Measurements from ENCODE around the gene ZNRD2. TPM values are rescaled to one million over a fixed set of nuclear protein-coding genes. Genes with fewer than 3 reads are reported as not detected.

Gene ZNRD2
- total and polyA plus RNA-seq, 4 donors: 21.7 to 42.5 (median 33.2) TPM

- Histone ChIP-seq H3K27me3 (ENCODE audit: control insufficient read depth in 1 of 2, insufficient read depth in 2 of 2, low read length in 1 of 2) (no peaks in the 10 kb centered on the region), H3K36me3 (ENCODE audit: control insufficient read depth in 1 of 2, insufficient read depth in 2 of 2, low read length in 1 of 2) (no peaks in the 10 kb centered on the region), H3K4me3 (ENCODE audit: low read length in 2 of 2) (no peak overlapping the region), H3K27ac (ENCODE audit: low read depth in 1 of 2, low read length in 2 of 2) (peak overlapping the region in 1 of 2 donors; percentile 4), H3K4me1 (ENCODE audit: control insufficient read depth in 1 of 2, insufficient read depth in 2 of 2, low read length in 2 of 2) (peaks cover 0 to 2% of the 10 kb centered on the region in 2 donors), H3K9me3 (ENCODE audit: control insufficient read depth, low read length) (no peaks in the 10 kb centered on the region)
- 62 to 69% methylated on average over 7 of the region's 7 CpGs for WGBS, 2 donors
- intact Hi-C loops (cut with DNase I): loop anchor here in 1 of 2 donors (5.0 kb wide), 1 partner anchor 70 kb away; no protein-coding TSS in a partner anchor
- ATAC-seq (ENCODE audit: low FRiP score) (no peak), DNase-seq (no peak)
Measured at GRCh38 chr11:65612691-65613090, 42.4 kb downstream of the ZNRD2 start.

GRCh38 chr11:65613091-65613928, 43.0 kb downstream of the ZNRD2 start:
- Histone ChIP-seq H3K27ac (ENCODE audit: low read depth in 1 of 2, low read length in 2 of 2) (peak overlapping the region; percentile 59 to 78), H3K27me3 (ENCODE audit: control insufficient read depth in 1 of 2, insufficient read depth in 2 of 2, low read length in 1 of 2) (no peaks in the 10 kb centered on the region), H3K4me3 (ENCODE audit: low read length in 2 of 2) (peak overlapping the region; percentile 50 to 70), H3K4me1 (ENCODE audit: control insufficient read depth in 1 of 2, insufficient read depth in 2 of 2, low read length in 2 of 2) (peaks cover 0 to 2% of the 10 kb centered on the region in 2 donors), H3K36me3 (ENCODE audit: control insufficient read depth in 1 of 2, insufficient read depth in 2 of 2, low read length in 1 of 2) (peaks cover 0 to under 1% of the 10 kb centered on the region in 2 donors), H3K9me3 (ENCODE audit: control insufficient read depth, low read length) (no peaks in the 10 kb centered on the region)
- ATAC-seq (ENCODE audit: low FRiP score) (no peak), DNase-seq (peak; percentile 74 to 87)
- intact Hi-C loops (cut with DNase I): loop anchor here in 1 of 2 donors (5.0 kb wide), 1 partner anchor 71 kb away; no protein-coding TSS in a partner anchor
- 14 to 17% methylated on average over 43 of the region's 43 CpGs for WGBS, 2 donors

- peak within 1 kb of the TSS in 1 of 2 donors; percentile 85 for H3K27ac ChIP-seq (ENCODE audit: low read depth in 1 of 2, low read length in 2 of 2)
- peaks cover 0 to 2% of the 10 kb centered on the region in 2 donors for H3K4me1 ChIP-seq (ENCODE audit: control insufficient read depth in 1 of 2, insufficient read depth in 2 of 2, low read length in 2 of 2)
- H3K27me3 ChIP-seq (ENCODE audit: control insufficient read depth in 1 of 2, insufficient read depth in 2 of 2, low read length in 1 of 2): no peaks in the 10 kb centered on the region
- H3K9me3 ChIP-seq (ENCODE audit: control insufficient read depth, low read length): no peaks in the 10 kb centered on the region
- H3K4me3 ChIP-seq (ENCODE audit: low read length in 2 of 2): peak within 1 kb of the TSS; percentile 81 to 82
- ATAC-seq (ENCODE audit: low FRiP score): peak; percentile 92
- WGBS, 2 donors: 0% methylated on average over 50 to 55 of the region's 55 CpGs
- peaks cover 0 to 9% of the 10 kb centered on the region in 2 donors for H3K36me3 ChIP-seq (ENCODE audit: control insufficient read depth in 1 of 2, insufficient read depth in 2 of 2, low read length in 1 of 2)
- peak; percentile 100 for DNase-seq
- intact Hi-C loops (cut with DNase I): loop anchor here in 1 of 2 donors (2.0 to 5.0 kb wide), 2 partner anchors 37 to 39 kb away; partner anchors contain the start of gene EHBP1L1
Measured at GRCh38 chr11:65615229-65615949, 45.1 kb downstream of the ZNRD2 start, which contains the start of gene PCNX3. Gene PCNX3 (plus strand): TSS chr11:65615776. CDS start chr11:65616312, 536 bp downstream.

- peak in 1 of 2 donors; percentile 86 for DNase-seq
- H3K36me3 ChIP-seq (ENCODE audit: control insufficient read depth in 1 of 2, insufficient read depth in 2 of 2, low read length in 1 of 2): peaks cover 0 to 9% of the 10 kb centered on the region in 2 donors
- H3K9me3 ChIP-seq (ENCODE audit: control insufficient read depth, low read length): no peaks in the 10 kb centered on the region
- intact Hi-C loops (cut with DNase I): loop anchor here in 1 of 2 donors (2.0 to 5.0 kb wide), 2 partner anchors 36 to 39 kb away; partner anchors contain the start of gene EHBP1L1
- WGBS, 2 donors: 1% methylated on average over 26 to 50 of the region's 50 CpGs
- no peak for ATAC-seq (ENCODE audit: low FRiP score)
- H3K4me1 ChIP-seq (ENCODE audit: control insufficient read depth in 1 of 2, insufficient read depth in 2 of 2, low read length in 2 of 2): peaks cover 0 to 2% of the 10 kb centered on the region in 2 donors
- peak overlapping the region in 1 of 2 donors; percentile 67 for H3K27ac ChIP-seq (ENCODE audit: low read depth in 1 of 2, low read length in 2 of 2)
- H3K27me3 ChIP-seq (ENCODE audit: control insufficient read depth in 1 of 2, insufficient read depth in 2 of 2, low read length in 1 of 2): no peaks in the 10 kb centered on the region
- peak overlapping the region; percentile 77 to 81 for H3K4me3 ChIP-seq (ENCODE audit: low read length in 2 of 2)
Measured at GRCh38 chr11:65615950-65616574, 45.8 kb downstream of the ZNRD2 start.

GRCh38 chr11:65616575-65617001, 46.3 kb downstream of the ZNRD2 start:
- H3K9me3 ChIP-seq (ENCODE audit: control insufficient read depth, low read length): no peaks in the 10 kb centered on the region
- H3K27me3 ChIP-seq (ENCODE audit: control insufficient read depth in 1 of 2, insufficient read depth in 2 of 2, low read length in 1 of 2): no peaks in the 10 kb centered on the region
- H3K4me1 ChIP-seq (ENCODE audit: control insufficient read depth in 1 of 2, insufficient read depth in 2 of 2, low read length in 2 of 2): peaks cover 0 to 2% of the 10 kb centered on the region in 2 donors
- DNase-seq (no peak), ATAC-seq (ENCODE audit: low FRiP score) (no peak)
- intact Hi-C loops (cut with DNase I): loop anchor here in 1 of 2 donors (5.0 kb wide), 1 partner anchor 36 kb away; no protein-coding TSS in a partner anchor
- peaks cover 0 to 9% of the 10 kb centered on the region in 2 donors for H3K36me3 ChIP-seq (ENCODE audit: control insufficient read depth in 1 of 2, insufficient read depth in 2 of 2, low read length in 1 of 2)
- H3K4me3 ChIP-seq (ENCODE audit: low read length in 2 of 2): peak overlapping the region in 1 of 2 donors; percentile 81
- no peak overlapping the region for H3K27ac ChIP-seq (ENCODE audit: low read depth in 1 of 2, low read length in 2 of 2)
- 72 to 74% methylated on average over 10 of the region's 10 CpGs for WGBS, 2 donors

GRCh38 chr11:65617136-65617850, 47.0 kb downstream of the ZNRD2 start:
- no peak overlapping the region for H3K4me3 ChIP-seq (ENCODE audit: low read length in 2 of 2)

GRCh38 chr11:65617990-65618751, 47.9 kb downstream of the ZNRD2 start:
- H3K27ac ChIP-seq (ENCODE audit: low read depth in 1 of 2, low read length in 2 of 2): no peak overlapping the region
- 92 to 93% methylated on average over 33 of the region's 33 CpGs for WGBS, 2 donors
- H3K36me3 ChIP-seq (ENCODE audit: control insufficient read depth in 1 of 2, insufficient read depth in 2 of 2, low read length in 1 of 2): peaks cover 0 to 9% of the 10 kb centered on the region in 2 donors
- H3K9me3 ChIP-seq (ENCODE audit: control insufficient read depth, low read length): no peaks in the 10 kb centered on the region
- H3K4me3 ChIP-seq (ENCODE audit: low read length in 2 of 2): no peak overlapping the region
- intact Hi-C loops (cut with DNase I): loop anchor here in 1 of 2 donors (5.0 kb wide), 1 partner anchor 34 kb away; no protein-coding TSS in a partner anchor
- no peak for DNase-seq
- no peak for ATAC-seq (ENCODE audit: low FRiP score)
- H3K27me3 ChIP-seq (ENCODE audit: control insufficient read depth in 1 of 2, insufficient read depth in 2 of 2, low read length in 1 of 2): no peaks in the 10 kb centered on the region
- H3K4me1 ChIP-seq (ENCODE audit: control insufficient read depth in 1 of 2, insufficient read depth in 2 of 2, low read length in 2 of 2): no peaks in the 10 kb centered on the region

More at GRCh38 chr11:65617136-65617850, 47.0 kb downstream of the ZNRD2 start:
- 86 to 90% methylated on average over 17 of the region's 17 CpGs for WGBS, 2 donors
- ATAC-seq (ENCODE audit: low FRiP score) (no peak), DNase-seq (no peak)
- intact Hi-C loops (cut with DNase I): loop anchor here in 1 of 2 donors (5.0 kb wide), 1 partner anchor 35 kb away; no protein-coding TSS in a partner anchor
- Histone ChIP-seq H3K4me1 (ENCODE audit: control insufficient read depth in 1 of 2, insufficient read depth in 2 of 2, low read length in 2 of 2) (no peaks in the 10 kb centered on the region), H3K9me3 (ENCODE audit: control insufficient read depth, low read length) (no peaks in the 10 kb centered on the region), H3K27ac (ENCODE audit: low read depth in 1 of 2, low read length in 2 of 2) (no peak overlapping the region), H3K27me3 (ENCODE audit: control insufficient read depth in 1 of 2, insufficient read depth in 2 of 2, low read length in 1 of 2) (no peaks in the 10 kb centered on the region), H3K36me3 (ENCODE audit: control insufficient read depth in 1 of 2, insufficient read depth in 2 of 2, low read length in 1 of 2) (peaks cover 0 to 9% of the 10 kb centered on the region in 2 donors)
